ENCODE results near the gene LRP8.

LRP8 gene

DNA sequence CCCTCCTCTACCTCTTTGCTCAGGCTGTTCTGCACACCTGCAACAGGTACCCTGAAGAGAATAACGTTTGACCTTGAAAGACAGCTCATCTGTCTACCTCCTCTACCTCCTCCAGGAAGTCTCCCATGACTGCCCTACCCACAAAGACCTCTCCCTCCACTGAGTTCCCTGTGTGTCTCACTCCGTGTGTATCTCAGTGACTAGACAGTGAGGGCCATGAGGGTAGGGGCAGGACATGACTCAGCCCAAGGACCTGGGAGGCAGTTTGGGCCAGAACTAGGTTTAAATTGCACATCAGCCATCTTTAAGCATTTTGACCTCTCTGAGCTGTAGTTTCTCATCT is 32.0 kb upstream of the LRP8 start:
- DNase-seq (ENCODE audit: low read depth in 2 of 2), result no peak

- no peak for DNase-seq (ENCODE audit: low read depth in 2 of 2)
These were observed 31.5 kb upstream of the LRP8 start for GRCh38 chr1:53359225-53359933.

DNA sequence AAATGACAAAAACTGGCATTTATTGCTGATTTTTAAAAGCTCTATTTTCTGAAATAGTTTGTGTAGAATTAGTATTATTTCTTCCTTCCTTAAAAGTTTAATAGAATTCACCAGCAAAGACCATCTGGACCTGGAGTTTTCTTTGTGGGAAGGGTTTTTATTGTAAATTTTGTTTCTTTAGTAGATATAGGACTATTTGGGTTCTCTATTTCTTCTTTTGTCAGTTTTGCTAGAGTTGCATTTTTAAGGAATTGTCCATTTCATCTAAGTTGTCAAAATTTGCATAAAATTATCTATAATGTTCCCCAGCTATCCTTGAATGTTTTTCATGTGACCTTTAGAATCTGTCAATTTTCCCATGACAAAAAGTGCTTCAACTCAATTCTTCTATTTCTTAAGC is 28.8 kb upstream of the LRP8 start:
- DNase-seq (ENCODE audit: low read depth in 2 of 2), result no peak

- no peak for DNase-seq (ENCODE audit: low read depth in 2 of 2)
These were observed 26.2 kb upstream of the LRP8 start for GRCh38 chr1:53354119-53354518.

DNA sequence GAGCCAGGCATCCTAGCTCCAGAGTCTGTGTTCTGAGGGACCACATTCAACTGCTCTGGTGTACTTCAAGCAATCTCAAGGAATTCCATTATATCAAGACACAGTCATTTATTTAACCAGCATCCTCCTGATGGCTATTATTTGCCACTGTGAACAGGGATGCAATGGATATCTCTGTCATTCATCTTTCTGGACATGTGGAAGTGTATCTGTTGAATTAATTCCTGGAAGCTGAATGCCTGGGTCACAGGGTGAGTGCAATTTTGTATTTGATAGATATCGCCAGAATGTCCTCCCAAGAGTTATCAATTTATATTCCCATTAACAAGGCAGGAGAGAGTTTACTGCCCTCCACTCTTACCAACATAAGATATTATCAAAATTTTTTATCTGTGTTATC is 24.7 kb upstream of the LRP8 start:
- no peak for DNase-seq (ENCODE audit: low read depth in 2 of 2)

DNA sequence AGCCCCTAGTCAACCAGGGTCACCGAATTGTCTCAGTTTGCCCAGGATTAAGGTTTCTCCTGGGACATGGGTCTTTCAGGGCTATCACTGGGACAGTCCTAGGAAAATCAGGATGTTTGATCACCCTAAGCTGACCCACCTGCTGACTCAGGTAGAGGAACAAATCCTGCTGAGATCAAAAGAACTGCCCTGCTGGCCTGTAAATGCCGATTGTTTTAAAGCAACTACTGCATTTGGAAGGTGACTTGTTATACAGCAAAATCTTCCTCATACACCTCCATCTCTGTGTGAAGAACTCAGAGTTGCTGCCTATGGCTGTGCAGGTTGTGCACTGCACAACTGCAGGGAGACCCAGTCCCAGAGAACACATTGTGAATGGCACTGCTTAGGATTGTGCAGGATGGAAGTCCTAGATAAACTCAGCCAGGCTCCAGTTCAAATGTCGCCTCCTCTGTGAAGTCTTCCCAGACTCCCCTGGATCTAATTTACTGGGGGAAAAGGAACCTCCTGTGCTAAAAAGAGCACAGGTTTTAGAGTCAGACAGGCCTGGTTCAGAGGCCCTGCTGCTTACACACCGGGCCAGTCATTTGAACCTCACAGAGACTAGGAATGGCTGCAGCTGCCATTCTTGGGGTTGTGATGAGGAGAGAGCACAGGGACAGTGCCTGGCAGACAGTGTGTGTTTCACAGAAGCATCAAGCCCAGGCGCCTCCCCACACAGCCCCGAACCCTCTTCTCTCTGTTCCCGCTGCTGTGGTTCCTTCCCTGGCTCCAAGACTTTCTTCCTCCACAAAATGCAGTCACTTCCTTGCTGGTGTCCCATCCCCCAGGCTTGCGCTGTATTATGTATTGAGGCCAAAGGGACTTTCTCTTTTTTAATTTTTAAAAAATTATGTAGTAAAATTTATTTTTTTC is 23.2 kb upstream of the LRP8 start:
- DNase-seq (ENCODE audit: low read depth in 2 of 2), result no peak

- DNase-seq (ENCODE audit: low read depth in 2 of 2), result no peak
These were observed 22.3 kb upstream of the LRP8 start for GRCh38 chr1:53349968-53350852.

DNA sequence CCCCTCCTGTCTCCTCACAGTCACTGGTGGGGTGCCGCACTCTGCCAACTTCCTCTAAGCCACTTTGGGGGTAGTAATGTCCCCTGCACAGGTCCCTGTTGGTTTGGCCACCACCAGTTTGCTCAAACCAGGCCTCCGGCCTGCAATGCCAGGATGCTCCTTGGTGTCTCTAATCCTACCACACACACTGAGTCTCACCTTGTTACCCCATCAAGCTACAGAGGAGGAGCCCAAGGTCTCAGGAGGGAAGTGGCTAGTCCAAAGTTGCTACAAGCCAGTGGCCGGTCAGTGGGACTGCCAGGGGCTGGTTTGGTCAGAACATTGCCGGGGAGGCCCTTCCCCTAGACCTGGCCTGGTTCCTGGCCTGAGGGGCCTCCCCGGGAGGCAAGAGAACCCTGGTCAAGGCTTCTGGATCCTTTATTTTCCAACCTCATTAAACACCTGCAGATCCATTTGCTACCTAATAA is 21.5 kb upstream of the LRP8 start:
- DNase-seq (ENCODE audit: low read depth in 2 of 2), result no peak

- DNase-seq (ENCODE audit: low read depth in 2 of 2), result no peak
These were observed 20.9 kb upstream of the LRP8 start for GRCh38 chr1:53348486-53349368.

DNA sequence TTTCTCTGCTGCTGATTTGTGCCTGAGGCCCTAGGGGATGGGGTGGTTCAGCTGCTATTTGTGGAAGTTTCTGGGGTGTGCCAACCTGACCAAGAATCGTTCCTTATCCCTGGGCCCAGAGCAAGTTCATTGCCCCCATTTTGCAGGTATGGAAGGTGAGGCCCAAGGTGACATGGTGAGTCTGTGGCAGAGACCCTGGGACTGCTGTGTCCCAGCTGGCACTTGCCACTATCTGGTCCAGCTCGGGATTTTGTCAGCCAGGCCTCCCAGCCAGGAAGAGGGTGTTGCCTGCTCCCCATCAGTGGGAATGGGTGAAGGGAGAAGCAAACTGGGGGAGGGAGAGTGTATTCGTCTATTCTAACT is 18.9 kb upstream of the LRP8 start:
- no peak for DNase-seq (ENCODE audit: low read depth in 2 of 2)

GRCh38 chr1:53345996-53346813 is 18.3 kb upstream of the LRP8 start:
- no peak for DNase-seq (ENCODE audit: low read depth in 2 of 2)

GRCh38 chr1:53344921-53345838 is 17.3 kb upstream of the LRP8 start:
- no peak for DNase-seq (ENCODE audit: low read depth in 2 of 2)

DNA sequence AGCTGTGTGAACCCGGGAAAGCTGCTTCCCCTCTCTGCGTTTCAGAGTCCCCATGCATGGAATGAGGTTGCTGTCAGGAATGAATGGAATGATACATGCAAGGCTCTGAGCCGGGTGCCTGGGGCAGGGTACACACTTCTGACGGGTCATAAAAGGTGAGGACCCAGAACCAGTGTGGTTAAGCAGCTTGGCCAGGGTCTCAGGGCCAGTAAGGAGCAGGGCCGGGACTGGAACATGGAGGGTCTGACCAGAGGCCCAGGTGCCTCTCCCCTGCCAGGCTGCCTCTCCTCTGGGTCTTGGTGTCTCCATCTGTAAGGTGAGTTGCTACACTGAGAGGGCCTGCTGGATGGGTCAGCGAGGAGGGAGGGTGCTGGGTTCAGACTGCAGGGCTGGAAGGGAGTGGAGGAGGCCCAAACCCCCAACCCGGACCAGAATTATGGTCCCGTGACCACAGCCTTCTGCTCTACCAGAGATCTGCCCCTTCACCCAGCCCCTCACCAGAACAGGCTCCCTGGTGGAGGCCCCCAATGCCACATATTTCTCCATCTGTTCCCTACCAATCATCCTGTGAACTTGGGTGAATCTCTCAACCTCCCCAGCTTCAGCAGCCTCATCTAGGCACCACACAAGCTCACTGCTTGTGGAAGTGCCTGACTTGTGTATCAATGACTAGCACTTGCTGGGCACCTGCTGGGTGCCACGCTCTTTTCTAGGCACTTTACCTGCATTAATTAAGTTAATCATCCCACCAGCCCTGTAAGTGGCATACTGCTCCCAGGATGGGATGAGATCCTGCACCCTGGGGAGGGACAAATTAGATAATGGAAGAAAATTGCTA is 16.2 kb upstream of the LRP8 start:
- no peak for DNase-seq (ENCODE audit: low read depth in 2 of 2)

- DNase-seq (ENCODE audit: low read depth in 2 of 2), result no peak
These were observed 15.0 kb upstream of the LRP8 start for GRCh38 chr1:53342735-53343470.

GRCh38 chr1:53341961-53342707 is 14.3 kb upstream of the LRP8 start:
- DNase-seq (ENCODE audit: low read depth in 2 of 2), result no peak

DNA sequence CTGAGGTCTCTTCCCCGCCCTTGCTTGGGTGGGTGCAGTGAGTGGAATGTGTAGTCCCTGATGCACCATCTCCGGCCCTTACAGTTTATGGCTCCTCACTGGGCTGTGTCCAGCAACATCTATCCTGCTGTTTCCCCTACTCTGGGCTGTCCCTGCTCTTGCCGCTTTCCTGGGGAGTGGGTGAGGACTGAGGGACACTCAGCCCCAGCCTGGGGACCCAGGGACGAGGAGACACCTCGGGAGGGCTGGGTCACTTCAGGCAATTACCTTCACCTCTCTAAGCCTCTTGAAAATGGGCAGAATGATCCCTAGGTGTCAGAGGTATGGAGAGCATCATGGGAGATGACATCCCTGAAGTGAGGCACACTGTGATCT is 13.6 kb upstream of the LRP8 start:
- no peak for DNase-seq (ENCODE audit: low read depth in 2 of 2)
